Lower leg skin (tissue), 4 donors: ENCODE data around the gene RNF227. TPM values are rescaled to one million over a fixed set of nuclear protein-coding genes. Genes with fewer than 3 reads are reported as not detected.

Experiments
- DNase-seq, 2 donors: peaks; one replicate each; pipeline ENCODE4 v3.0.0-alpha.2; 2019; ENCODE audit warnings: low spot score in 2 of 2
- H3K4me3 ChIP-seq: fragments of 200-600 bp; sonication (generic); 2 replicates; pipeline ENCODE4 v1.5.1; 2017; ENCODE audit warnings: mild to moderate bottlenecking, low read depth; ENCODE audit not compliant: poor library complexity, severe bottlenecking
- CTCF ChIP-seq, 3 donors: fragments of 450-650 bp; IDR thresholded peaks; one replicate each; pipeline ENCODE4 v1.5.1; 2016; ENCODE audit warnings: antibody characterized with exemption in 3 of 3, mild to moderate bottlenecking in 3 of 3, moderate library complexity in 2 of 3
- POLR2A ChIP-seq, 2 donors: fragments of 450-650 bp; IDR thresholded peaks; one replicate each; pipeline ENCODE4 v1.6.1; 2016 to 2017; ENCODE audit warnings: antibody characterized with exemption in 2 of 2, mild to moderate bottlenecking in 1 of 2, moderate library complexity in 1 of 2
- WGBS, 2 donors: methylation state at CpG; one replicate each; pipeline ENCODE4 v1.1.5; 2018; 5-methylcytosine and 5-hydroxymethylcytosine counted together
- intact Hi-C: fragments of 100-400 bp; cut with DNase I; formaldehyde crosslinking; loops from one replicate; pipeline ENCODE4 v1.15.0; 2023; ENCODE audit warnings: low total_unique reads
- total RNA-seq, 4 donors: library from RNA; depleted of rRNA; stranded (reverse); fragments of >200 nt; gene quantifications; one replicate each; pipeline ENCODE4 v1.1.0, GENCODE V29; 2016

RNF227 gene
- total RNA-seq, 4 donors from 2014 or later = 111 to 202 (median 172) TPM

- peak; percentile 84 to 97 for DNase-seq
Measured at GRCh38 chr17:7922845-7923628, 6.9 kb upstream of the RNF227 start.

GRCh38 chr17:7922269-7922844 lies 6.3 kb upstream of the RNF227 start:
- intact Hi-C loops = no loop called here
- no peak for DNase-seq
- WGBS, 2 donors = 20 to 21% methylated on average over 16 of the region's 16 CpGs
- H3K4me3 ChIP-seq = peak overlapping the region; percentile 27
- TF ChIP-seq POLR2A (IDR thresholded peaks at IDR 0.05) = no peak
- TF ChIP-seq CTCF (IDR thresholded peaks at IDR 0.05) = no peak

More at GRCh38 chr17:7922845-7923628, 6.9 kb upstream of the RNF227 start:
- WGBS, 2 donors = 20 to 21% methylated on average over 39 to 43 of the region's 45 CpGs
- H3K4me3 ChIP-seq = peak overlapping the region; percentile 27
- intact Hi-C loops = no loop called here
- no peak for TF ChIP-seq CTCF (IDR thresholded peaks at IDR 0.05)
- no peak for TF ChIP-seq POLR2A (IDR thresholded peaks at IDR 0.05)

- TF ChIP-seq POLR2A (IDR thresholded peaks at IDR 0.05) (no peak), CTCF (IDR thresholded peaks at IDR 0.05) (no peak)
- DNase-seq = no peak
- intact Hi-C loops = no loop called here
- 13 to 61% methylated on average over 2 of the region's 2 CpGs for WGBS, 2 donors
- H3K4me3 ChIP-seq = no peak overlapping the region
Measured at GRCh38 chr17:7916808-7917207, 719 bp upstream of the RNF227 start.

GRCh38 chr17:7916385-7916682 lies 245 bp upstream of the RNF227 start:
- DNase-seq = no peak
- H3K4me3 ChIP-seq = peak overlapping the region; percentile 15
- TF ChIP-seq POLR2A (IDR thresholded peaks at IDR 0.05) (no peak), CTCF (IDR thresholded peaks at IDR 0.05) (no peak)
- WGBS, 2 donors = 29 to 31% methylated on average over 13 to 15 of the region's 15 CpGs
- intact Hi-C loops = no loop called here

GRCh38 chr17:7915179-7915610 lies 894 bp downstream of the RNF227 start:
- TF ChIP-seq POLR2A (IDR thresholded peaks at IDR 0.05) = no peak
- TF ChIP-seq CTCF (IDR thresholded peaks at IDR 0.05) = no peak
- peak in 1 of 2 donors; percentile 50 for DNase-seq
- peak overlapping the region; percentile 41 for H3K4me3 ChIP-seq
- intact Hi-C loops = no loop called here
- 2 to 3% methylated on average over 8 to 13 of the region's 15 CpGs for WGBS, 2 donors
